ENCODE data around the gene EPG5. TPM values are rescaled to one million over a fixed set of nuclear protein-coding genes. Genes with fewer than 3 reads are reported as not detected.

EPG5 gene
- total and polyA plus RNA-seq, 12 donors, result 6.5 to 26.3 (median 20.4) TPM

- Histone ChIP-seq H3K9me3 (no peaks in the 10 kb centered on the region), H3K27me3 (no peaks in the 10 kb centered on the region), H3K27ac (peak overlapping the region in 1 of 10 donors; percentile 12), H3K4me3 (no peak overlapping the region), H3K4me1 (peaks cover 0 to 9% (median 3%) of the 10 kb centered on the region in 9 donors), H3K36me3 (peaks cover 0 to 94% (median 26%) of the 10 kb centered on the region in 9 donors)
- peak; percentile 98 to 100 (median 99) for TF ChIP-seq CTCF (IDR thresholded peaks at IDR 0.05)
- ATAC-seq (peak; percentile 81 to 97 (median 94)), DNase-seq (peak; percentile 49 to 77)
- 39 to 42% methylated on average over 17 of the region's 17 CpGs for WGBS, 2 donors
- intact Hi-C loops (cut with DNase I), result loop anchor here (1.0 to 10.0 kb wide), 9 partner anchors 188 to 215 kb away; partner anchors contain the start of gene PSTPIP2 (in 1 of the 10)
Measured at GRCh38 chr18:45879681-45880655, 87.2 kb downstream of the EPG5 start.

DNA sequence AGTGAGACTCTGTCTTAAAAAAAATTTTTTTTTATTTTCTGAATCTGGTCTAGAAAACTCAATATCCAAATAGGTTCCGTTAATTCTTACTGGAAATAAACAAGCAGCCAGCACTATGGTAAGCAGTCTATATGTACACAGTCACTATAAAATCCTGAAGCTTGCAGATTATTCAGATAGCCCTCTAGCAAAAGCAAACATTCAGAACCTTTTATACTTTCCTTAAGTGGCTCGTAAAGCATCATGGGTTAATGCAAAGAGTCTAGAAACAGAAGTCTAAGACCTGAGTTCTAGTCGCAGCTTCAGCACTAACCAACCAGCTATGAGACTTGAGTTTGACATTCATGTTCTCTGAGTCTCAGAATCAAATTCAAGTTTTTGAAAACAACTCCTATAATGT is 89.7 kb downstream of the EPG5 start:
- Histone ChIP-seq H3K27ac (no peak overlapping the region), H3K36me3 (peaks cover 0 to 93% (median 17%) of the 10 kb centered on the region in 9 donors), H3K27me3 (no peaks in the 10 kb centered on the region), H3K4me3 (no peak overlapping the region), H3K4me1 (peaks cover 0 to 9% (median 3%) of the 10 kb centered on the region in 9 donors), H3K9me3 (no peaks in the 10 kb centered on the region)
- ATAC-seq (no peak), DNase-seq (no peak)
- intact Hi-C loops (cut with DNase I), result loop anchor here in 1 of 10 donors (10.0 kb wide), 1 partner anchor 213 kb away; no protein-coding TSS in a partner anchor
- 94 to 95% methylated on average over 3 of the region's 3 CpGs for WGBS, 2 donors
- TF ChIP-seq CTCF (IDR thresholded peaks at IDR 0.05), result no peak

DNA sequence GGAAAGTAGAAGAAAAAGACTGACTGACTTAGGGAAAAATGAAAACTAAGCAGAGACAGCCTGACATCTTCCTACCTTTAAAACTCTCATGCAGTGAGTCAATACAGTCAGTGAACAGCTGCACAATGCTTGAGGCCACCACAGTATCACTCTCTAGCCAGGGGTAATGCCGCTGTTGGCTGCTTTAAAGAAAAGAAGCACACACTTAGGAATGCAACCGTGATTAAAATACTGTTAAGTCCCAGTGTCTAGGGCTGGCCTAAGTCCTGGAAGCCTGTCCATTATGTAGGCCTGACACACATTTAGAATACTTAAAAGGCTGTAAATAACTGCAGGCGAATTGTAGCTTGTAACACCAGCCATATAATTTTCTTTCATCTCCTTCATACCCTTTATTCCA is 91.0 kb downstream of the EPG5 start:
- Histone ChIP-seq H3K36me3 (peaks cover 0 to 90% (median 14%) of the 10 kb centered on the region in 9 donors), H3K4me1 (peaks cover 0 to 9% (median 6%) of the 10 kb centered on the region in 9 donors), H3K9me3 (no peaks in the 10 kb centered on the region), H3K27ac (no peak overlapping the region), H3K27me3 (no peaks in the 10 kb centered on the region), H3K4me3 (no peak overlapping the region)
- intact Hi-C loops (cut with DNase I), result loop anchor here in 1 of 10 donors (10.0 kb wide), 1 partner anchor 211 kb away; no protein-coding TSS in a partner anchor
- ATAC-seq (no peak), DNase-seq (no peak)
- TF ChIP-seq CTCF (IDR thresholded peaks at IDR 0.05), result no peak
- 96 to 98% methylated on average over 3 of the region's 3 CpGs for WGBS, 2 donors

DNA sequence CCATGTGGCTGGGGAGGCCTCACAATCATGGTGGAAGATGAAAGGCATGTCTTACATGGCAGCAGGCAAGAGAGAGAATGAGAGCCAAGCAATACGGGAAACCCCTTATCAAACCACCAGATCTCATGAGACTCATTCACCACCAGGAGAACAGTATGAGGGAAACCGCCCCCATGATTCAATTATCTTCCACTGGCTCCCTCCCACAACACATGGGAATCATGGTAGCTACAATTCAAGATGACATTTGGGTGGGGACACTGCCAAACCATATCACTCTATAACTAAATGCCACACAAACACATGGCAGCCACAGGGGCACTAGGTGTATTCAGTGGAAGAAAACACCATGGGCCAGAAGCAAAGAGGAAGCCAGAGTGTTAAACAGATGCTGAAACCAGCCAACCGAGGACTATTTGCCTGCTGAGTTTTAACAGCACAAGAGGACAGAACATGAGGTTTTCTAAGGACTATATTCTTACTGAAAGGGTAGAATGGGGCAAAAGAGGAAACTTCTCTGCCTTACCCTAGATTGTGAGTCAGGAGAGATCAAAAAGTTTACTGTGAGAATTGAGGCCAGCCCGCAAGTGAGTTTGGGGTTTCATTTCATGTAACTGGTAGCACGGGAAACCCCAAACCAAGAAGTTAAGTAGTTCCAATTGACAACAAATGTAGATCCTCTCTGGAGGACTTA is 92.5 kb downstream of the EPG5 start:
- Histone ChIP-seq H3K4me1 (peaks cover 0 to 5% (median 0%) of the 10 kb centered on the region in 9 donors), H3K27ac (no peak overlapping the region), H3K36me3 (peaks cover 0 to 96% (median 21%) of the 10 kb centered on the region in 9 donors), H3K27me3 (no peaks in the 10 kb centered on the region), H3K4me3 (no peak overlapping the region), H3K9me3 (no peaks in the 10 kb centered on the region)
- DNase-seq, result no peak
- no peak for ATAC-seq
- WGBS, 2 donors, result 83 to 90% methylated on average over 5 of the region's 5 CpGs
- intact Hi-C loops (cut with DNase I), result loop anchor here in 1 of 10 donors (10.0 kb wide), 1 partner anchor 210 kb away; no protein-coding TSS in a partner anchor
- TF ChIP-seq CTCF (IDR thresholded peaks at IDR 0.05), result no peak

Measured in heart right ventricle (tissue), 16 donors.